Measurements from ENCODE around the gene HECTD4.

HECTD4 gene

GRCh38 chr12:112208301-112208910, 173.8 kb downstream of the HECTD4 start:
- no peak for DNase-seq (ENCODE audit: low read depth)

GRCh38 chr12:112207397-112207924, 174.8 kb downstream of the HECTD4 start:
- no peak for DNase-seq (ENCODE audit: low read depth)

GRCh38 chr12:112206944-112207343, 175.3 kb downstream of the HECTD4 start:
- DNase-seq (ENCODE audit: low read depth) = no peak

GRCh38 chr12:112199136-112199535, 183.1 kb downstream of the HECTD4 start:
- no peak for DNase-seq (ENCODE audit: low read depth)

- DNase-seq (ENCODE audit: low read depth) = peak; percentile 33
These were observed 184.0 kb downstream of the HECTD4 start for GRCh38 chr12:112198120-112198733.

GRCh38 chr12:112196196-112196875, 185.9 kb downstream of the HECTD4 start:
- no peak for DNase-seq (ENCODE audit: low read depth)

- DNase-seq (ENCODE audit: low read depth) = no peak
These were observed 187.5 kb downstream of the HECTD4 start for GRCh38 chr12:112194601-112195247.

GRCh38 chr12:112192475-112192874, 189.8 kb downstream of the HECTD4 start:
- DNase-seq (ENCODE audit: low read depth) = no peak

- no peak for DNase-seq (ENCODE audit: low read depth)
These were observed 190.3 kb downstream of the HECTD4 start for GRCh38 chr12:112191840-112192321.

- DNase-seq (ENCODE audit: low read depth) = no peak
These were observed 191.0 kb downstream of the HECTD4 start for GRCh38 chr12:112191201-112191600.

- no peak for DNase-seq (ENCODE audit: low read depth)
These were observed 191.8 kb downstream of the HECTD4 start for GRCh38 chr12:112190231-112191025.

GRCh38 chr12:112188130-112188830, 194.0 kb downstream of the HECTD4 start:
- DNase-seq (ENCODE audit: low read depth) = no peak

GRCh38 chr12:112185093-112185923, 196.9 kb downstream of the HECTD4 start:
- no peak for DNase-seq (ENCODE audit: low read depth)

- DNase-seq (ENCODE audit: low read depth) = no peak
These were observed 198.0 kb downstream of the HECTD4 start for GRCh38 chr12:112184056-112184887.

GRCh38 chr12:112183141-112184021, 198.8 kb downstream of the HECTD4 start:
- no peak for DNase-seq (ENCODE audit: low read depth)

GRCh38 chr12:112182499-112182898, 199.7 kb downstream of the HECTD4 start:
- peak; percentile 71 for DNase-seq (ENCODE audit: low read depth)

GRCh38 chr12:112180422-112180821, 201.8 kb downstream of the HECTD4 start:
- no peak for DNase-seq (ENCODE audit: low read depth)

- no peak for DNase-seq (ENCODE audit: low read depth)
These were observed 202.3 kb downstream of the HECTD4 start for GRCh38 chr12:112179916-112180315.

All from fibroblast of gingiva (primary cell).